HFF-Myc (cell line): ENCODE data around the gene OR9A4.

Experiments
- DNase-seq: peaks from one replicate; pipeline ENCODE4 v3.0.0-alpha.2; 2011; ENCODE audit warnings: low read depth; ENCODE audit errors: extremely low read depth
- H3K4me3 ChIP-seq: replicated peaks from 2 replicates; pipeline ENCODE4 v1.5.1; 2011; ENCODE audit warnings: low read depth, mild to moderate bottlenecking, control low read depth, low read length
- CTCF ChIP-seq: IDR thresholded peaks from 2 replicates; pipeline ENCODE4 v1.5.1; 2012; ENCODE audit warnings: mild to moderate bottlenecking, low read depth, low read length, control low read depth; ENCODE audit errors: missing control alignments

The OR9A4 gene

GRCh38 chr7:141915565-141915964 is 634 bp upstream of the OR9A4 start:
- no peak overlapping the region for H3K4me3 ChIP-seq
- TF ChIP-seq CTCF: no peak
- no peak for DNase-seq

GRCh38 chr7:141920281-141920680 is 4.1 kb downstream of the OR9A4 start:
- TF ChIP-seq CTCF: no peak
- H3K4me3 ChIP-seq: no peak overlapping the region
- DNase-seq: no peak

- no peak for TF ChIP-seq CTCF
- H3K4me3 ChIP-seq: no peak overlapping the region
These were observed 12.1 kb downstream of the OR9A4 start for GRCh38 chr7:141928146-141928844.

GRCh38 chr7:141928845-141929195 is 12.6 kb downstream of the OR9A4 start:
- no peak for DNase-seq
- TF ChIP-seq CTCF: no peak
- H3K4me3 ChIP-seq: no peak overlapping the region

More at GRCh38 chr7:141928146-141928844, 12.1 kb downstream of the OR9A4 start:
- no peak for DNase-seq

- no peak for DNase-seq
- H3K4me3 ChIP-seq: no peak overlapping the region
These were observed 14.0 kb downstream of the OR9A4 start for GRCh38 chr7:141930211-141930610.

GRCh38 chr7:141941075-141941474 is 24.9 kb downstream of the OR9A4 start:
- TF ChIP-seq CTCF: no peak
- no peak overlapping the region for H3K4me3 ChIP-seq
- no peak for DNase-seq

More at GRCh38 chr7:141930211-141930610, 14.0 kb downstream of the OR9A4 start:
- TF ChIP-seq CTCF: no peak

- DNase-seq: no peak
- no peak for TF ChIP-seq CTCF
- H3K4me3 ChIP-seq: no peak overlapping the region
These were observed 27.6 kb downstream of the OR9A4 start for GRCh38 chr7:141943846-141944245.
